ENCODE results near the gene INPP5D.
A peak's percentile ranks its signal among the peaks of the same experiment; 100 is the strongest.
"Not testable (repeated sequence)": the region's sequence is repeated elsewhere in the genome, so short reads cannot be mapped to it uniquely, and the experiment has no call there.

The INPP5D gene

DNA sequence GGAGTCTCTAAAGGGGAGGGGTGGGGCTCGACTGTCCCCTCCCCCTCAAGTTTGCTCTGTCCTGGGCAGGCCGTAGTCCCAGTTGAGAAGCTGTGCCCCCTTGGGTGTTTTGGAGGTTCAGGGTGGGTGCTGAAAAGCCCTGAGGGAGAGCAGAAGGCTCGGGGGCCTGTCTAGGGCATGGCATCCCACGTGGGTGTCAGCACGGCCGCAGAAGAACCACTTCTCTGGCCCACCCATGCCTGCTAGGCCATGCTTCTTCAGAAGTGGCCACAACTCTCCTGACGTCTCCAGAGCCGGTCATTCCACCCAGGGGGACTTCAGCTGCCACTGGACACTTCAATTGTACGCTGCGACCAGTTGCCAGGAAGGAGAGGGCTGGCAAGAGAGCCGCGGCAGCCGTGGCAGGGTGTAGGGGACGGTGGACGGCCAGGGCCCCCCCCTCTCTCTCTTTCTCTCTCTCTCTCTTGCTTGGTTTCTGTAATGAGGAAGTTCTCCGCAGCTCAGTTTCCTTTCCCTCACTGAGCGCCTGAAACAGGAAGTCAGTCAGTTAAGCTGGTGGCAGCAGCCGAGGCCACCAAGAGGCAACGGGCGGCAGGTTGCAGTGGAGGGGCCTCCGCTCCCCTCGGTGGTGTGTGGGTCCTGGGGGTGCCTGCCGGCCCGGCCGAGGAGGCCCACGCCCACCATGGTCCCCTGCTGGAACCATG, at the start of gene INPP5D:
INPP5D (plus strand) TSS at position 546 of the 704 bp plus-strand sequence; CDS start at position 683, 137 bp downstream.
- peak; percentile 60 for DNase-seq

GRCh38 chr2:233010569-233011267, 49.4 kb upstream of the INPP5D start:
- no peak for DNase-seq

- no peak for DNase-seq
Observed at GRCh38 chr2:233011268-233011650, 48.9 kb upstream of the INPP5D start.

- DNase-seq: no peak
Observed at GRCh38 chr2:233011702-233012131, 48.4 kb upstream of the INPP5D start.

DNA sequence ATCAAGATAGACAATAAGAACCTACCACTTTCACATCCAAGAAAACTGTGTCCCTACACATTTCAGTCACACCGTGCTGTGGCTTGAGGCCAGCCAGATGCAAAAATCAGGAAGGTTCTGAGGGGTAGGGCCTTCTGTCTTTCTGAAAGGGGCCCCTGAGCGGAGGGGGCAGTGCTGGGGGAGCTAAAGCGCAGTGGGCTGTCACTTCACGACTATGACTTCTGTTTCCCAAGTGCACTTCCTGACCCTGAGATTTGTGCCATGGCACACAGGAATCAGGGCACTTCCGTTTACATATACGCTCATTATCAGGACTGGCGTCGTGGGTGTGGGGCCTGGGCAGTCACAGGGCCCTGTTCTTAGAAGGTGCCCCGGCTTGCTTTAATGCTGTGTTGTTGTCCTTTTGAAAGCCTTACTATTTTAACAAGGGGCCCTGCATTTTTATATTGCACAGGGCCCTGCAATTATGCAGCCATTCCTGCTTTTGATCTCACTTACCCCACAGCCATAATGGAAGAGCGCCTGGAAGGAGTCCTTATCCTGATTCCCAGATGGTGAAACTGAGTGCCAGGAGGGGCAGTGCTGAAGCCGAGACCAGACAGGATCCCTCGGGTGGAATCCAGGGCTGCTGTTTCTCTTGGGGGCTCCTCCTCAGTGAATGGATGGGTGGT, 47.7 kb upstream of the INPP5D start:
- DNase-seq: no peak

- DNase-seq: no peak
Observed at GRCh38 chr2:233013027-233013461, 47.1 kb upstream of the INPP5D start, which contains the start of gene NGEF. Gene NGEF, minus strand, starts transcription at chr2:233013256. Its CDS starts 38,366 bp downstream, at chr2:232974890.

DNA sequence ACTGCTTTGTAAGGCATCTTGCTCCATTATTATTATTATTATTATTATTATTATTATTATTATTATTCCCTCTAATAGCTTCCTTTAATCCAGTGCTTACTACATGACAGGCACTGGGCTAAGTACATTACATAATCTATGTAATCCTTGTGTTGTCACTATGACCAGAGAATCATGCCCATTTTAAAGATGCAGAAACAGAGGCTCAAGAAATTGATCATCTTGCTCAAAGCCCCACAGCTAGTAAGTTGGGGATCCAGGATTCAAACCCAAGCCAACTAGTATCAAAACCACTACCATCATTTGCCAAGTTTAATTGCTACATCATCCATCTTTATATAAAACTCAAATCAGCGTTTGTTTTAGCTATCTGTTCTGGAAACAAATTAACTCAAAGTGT, 46.5 kb upstream of the INPP5D start:
- no peak for DNase-seq

GRCh38 chr2:233015019-233015645, 45.0 kb upstream of the INPP5D start:
- DNase-seq: no peak

GRCh38 chr2:233017947-233018346, 42.2 kb upstream of the INPP5D start:
- no peak for DNase-seq

DNA sequence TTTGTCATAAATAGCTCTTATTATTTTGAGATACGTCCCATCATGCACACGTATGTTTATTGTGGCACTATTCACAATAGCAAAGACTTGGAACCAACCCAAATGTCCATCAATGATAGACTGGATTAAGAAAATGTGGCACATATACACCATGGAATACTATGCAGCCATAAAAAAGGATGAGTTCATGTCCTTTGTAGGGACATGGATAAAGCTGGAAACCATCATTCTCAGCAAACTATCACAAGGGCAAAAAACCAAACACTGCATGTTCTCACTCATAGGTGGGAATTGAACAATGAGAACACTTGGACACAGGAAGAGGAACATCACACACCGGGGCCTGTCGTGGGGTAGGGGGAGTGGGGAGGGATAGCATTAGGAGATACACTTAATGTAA, 40.5 kb upstream of the INPP5D start:
- DNase-seq: not testable (repeated sequence)

DNA sequence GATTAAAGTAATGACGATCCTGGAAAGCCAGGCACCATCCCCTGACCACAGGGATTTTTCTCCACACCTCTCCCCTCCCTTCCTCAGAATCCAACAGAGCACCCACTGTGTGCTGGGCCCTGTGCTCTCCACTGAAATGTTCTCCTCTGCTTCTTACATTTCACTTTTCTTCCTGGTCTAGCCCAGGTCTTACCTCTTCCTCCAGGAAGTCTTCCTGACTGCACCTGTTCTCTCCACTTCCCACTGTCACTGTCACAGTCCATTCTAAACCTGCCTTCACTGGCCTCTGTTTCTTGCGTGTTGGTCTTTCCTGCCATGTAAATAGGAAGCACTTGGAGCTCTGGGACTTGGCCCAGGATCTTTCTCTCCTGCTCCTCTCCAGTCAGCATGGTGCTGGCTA, 39.7 kb upstream of the INPP5D start:
- DNase-seq: no peak

DNA sequence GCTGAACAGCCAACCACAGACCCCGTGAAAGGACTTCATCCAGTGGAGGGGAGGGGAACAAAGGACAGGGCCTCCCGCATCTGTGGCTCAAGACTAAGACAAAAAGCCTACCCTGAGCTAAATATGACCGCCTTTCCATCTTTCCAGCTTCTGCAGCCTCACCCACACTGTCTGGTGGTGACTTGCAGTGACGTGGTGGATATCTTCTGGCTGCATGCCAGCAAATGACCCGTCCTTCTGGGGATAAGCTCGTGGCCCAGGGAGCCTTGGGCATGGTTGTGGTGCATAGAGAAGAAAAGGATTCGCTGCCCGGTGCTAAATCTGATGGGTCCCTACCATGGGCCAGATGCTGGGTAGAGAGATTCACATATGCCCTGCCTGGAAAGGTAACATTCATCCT, 38.4 kb upstream of the INPP5D start:
- no peak for DNase-seq

GRCh38 chr2:233022561-233022960, 37.6 kb upstream of the INPP5D start:
- no peak for DNase-seq

- DNase-seq: no peak
Observed at GRCh38 chr2:233023007-233023760, 37.0 kb upstream of the INPP5D start.

GRCh38 chr2:233023761-233024410, 36.3 kb upstream of the INPP5D start:
- no peak for DNase-seq

DNA sequence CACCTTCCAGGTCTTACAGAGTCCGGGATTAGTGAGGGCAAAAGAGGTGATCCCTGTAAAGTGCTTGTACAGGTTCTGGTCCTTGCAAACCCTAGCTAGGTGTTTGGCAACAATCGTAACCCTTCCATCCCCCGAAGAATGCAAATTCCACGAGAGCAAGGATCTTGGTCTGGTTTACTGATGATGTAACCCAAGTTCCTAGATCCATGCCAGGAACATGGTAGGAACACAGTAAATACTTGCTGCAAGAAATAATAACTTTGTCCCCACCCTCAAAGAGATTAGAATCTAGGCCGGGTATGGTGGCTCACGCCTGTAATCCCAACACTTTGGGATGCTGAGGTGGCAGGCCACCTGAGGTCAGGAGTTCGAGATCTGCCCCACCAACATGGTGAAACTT, 34.4 kb upstream of the INPP5D start:
- no peak for DNase-seq

DNA sequence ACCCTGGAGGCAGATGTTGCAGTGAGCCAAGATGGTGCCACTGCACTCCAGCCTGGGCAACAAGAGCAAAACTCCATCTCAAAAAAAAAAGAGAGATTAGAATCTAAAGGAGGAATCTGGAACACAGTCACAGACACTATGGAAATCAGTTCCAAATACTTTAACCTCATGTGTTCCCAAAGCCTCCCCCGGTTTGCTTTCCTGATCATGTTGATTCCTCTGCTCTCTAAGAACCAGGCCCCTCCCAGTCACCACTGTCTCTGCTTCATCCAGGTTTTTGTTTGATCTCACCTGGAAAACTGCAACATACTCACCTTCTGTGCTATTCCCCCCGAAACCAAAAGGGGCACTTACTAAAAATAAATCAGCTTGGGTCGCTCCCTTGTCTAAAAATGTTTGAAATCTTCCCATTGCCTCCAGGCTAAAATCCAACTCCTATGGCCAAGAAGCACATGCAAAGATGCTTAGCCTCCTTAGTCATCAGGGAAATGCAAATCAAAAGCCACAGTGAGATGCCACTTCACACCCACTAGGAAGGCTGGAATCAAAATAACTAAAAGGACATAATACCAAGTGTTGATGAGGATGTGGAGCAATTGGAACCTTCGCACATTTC, 33.8 kb upstream of the INPP5D start:
- DNase-seq: no peak

GRCh38 chr2:233029321-233029720, 30.8 kb upstream of the INPP5D start:
- DNase-seq: no peak

GRCh38 chr2:233031556-233032500, 28.3 kb upstream of the INPP5D start:
- DNase-seq: no peak
